ENCODE measurements around the gene MKLN1. TPM values are rescaled to one million over a fixed set of nuclear protein-coding genes. Genes with fewer than 3 reads are reported as not detected.

Gene MKLN1
- total RNA-seq, 2 donors from 2014 or later: 44.9 to 49.6 TPM

DNA sequence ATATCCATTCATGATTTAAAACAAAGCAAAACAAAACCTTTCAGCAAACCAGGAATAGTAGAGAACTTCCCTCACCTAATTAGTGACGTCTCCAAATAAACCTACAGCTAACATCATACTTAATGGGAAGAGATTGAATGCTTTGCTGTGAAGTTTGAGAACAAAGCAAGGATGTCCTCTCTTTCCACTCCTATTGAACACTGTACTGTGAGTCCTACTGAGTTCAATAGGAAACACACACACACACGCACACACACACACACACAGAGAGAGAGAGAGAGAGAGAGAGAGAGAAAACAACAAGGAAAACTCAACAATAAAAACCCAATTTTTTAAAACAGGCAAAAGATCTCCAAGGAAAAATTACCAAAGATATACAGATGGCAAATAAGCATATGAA is 196.4 kb downstream of the MKLN1 start:
- Mint-ChIP-seq H3K4me3 (no peak overlapping the region), H3K4me1 (ENCODE audit: low read depth) (peaks cover 19% of the 10 kb centered on the region), H3K27ac (no peak overlapping the region), H3K9me3 (no peaks in the 10 kb centered on the region), H3K36me3 (ENCODE audit: insufficient read depth in 2 of 2) (peaks cover 0 to 2% of the 10 kb centered on the region in 2 donors), H3K27me3 (ENCODE audit: low read depth) (peaks cover 7% of the 10 kb centered on the region)
- no peak for ATAC-seq (replicated peaks in 1 of 2)
- no peak for DNase-seq

DNA sequence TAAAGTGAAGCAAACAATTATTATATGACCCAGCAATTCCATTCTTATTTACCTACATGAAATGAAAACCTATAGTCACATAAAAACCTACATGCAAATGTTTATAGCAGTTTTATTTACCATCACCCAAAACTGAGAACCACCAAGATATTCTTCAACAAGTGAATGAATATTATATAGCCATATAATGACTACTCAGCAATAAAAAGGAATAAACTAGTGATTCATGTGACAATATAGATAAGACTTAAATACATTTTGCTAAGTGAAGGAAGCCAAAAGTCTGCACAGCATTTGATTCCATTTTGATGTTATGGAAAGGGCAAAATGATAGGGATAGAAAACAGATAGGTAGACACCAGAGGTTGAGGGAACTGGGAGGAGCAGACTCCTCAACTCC is 197.0 kb downstream of the MKLN1 start:
- Mint-ChIP-seq H3K4me1 (ENCODE audit: low read depth) (peaks cover 19% of the 10 kb centered on the region), H3K9me3 (no peaks in the 10 kb centered on the region), H3K36me3 (ENCODE audit: insufficient read depth in 2 of 2) (peaks cover 0 to 2% of the 10 kb centered on the region in 2 donors), H3K27me3 (ENCODE audit: low read depth) (peaks cover 7% of the 10 kb centered on the region), H3K27ac (no peak overlapping the region), H3K4me3 (no peak overlapping the region)
- DNase-seq (no peak), ATAC-seq (replicated peaks in 1 of 2) (no peak)

DNA sequence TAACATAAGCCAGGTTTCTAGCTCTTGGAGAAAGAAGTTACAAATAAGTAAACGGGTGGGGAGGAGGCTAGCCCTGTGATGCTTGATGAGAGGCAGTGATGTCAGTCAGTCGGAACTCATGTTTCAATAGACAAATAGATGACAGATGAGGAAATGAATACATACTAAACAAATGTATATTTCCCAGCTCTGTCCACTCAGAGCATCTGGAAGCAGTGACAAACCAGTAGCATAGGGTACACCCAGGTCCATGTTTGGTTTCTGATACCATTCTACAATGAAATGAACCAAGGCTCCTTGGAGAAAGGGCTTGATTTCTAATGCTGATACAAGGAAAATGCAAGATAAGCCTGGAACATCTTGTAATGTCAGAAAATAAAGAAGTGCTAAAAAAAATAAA is 198.1 kb downstream of the MKLN1 start:
- Mint-ChIP-seq H3K27ac (no peak overlapping the region), H3K27me3 (ENCODE audit: low read depth) (peaks cover 7% of the 10 kb centered on the region), H3K4me1 (ENCODE audit: low read depth) (peaks cover 19% of the 10 kb centered on the region), H3K36me3 (ENCODE audit: insufficient read depth in 2 of 2) (peaks cover 0 to 2% of the 10 kb centered on the region in 2 donors), H3K4me3 (no peak overlapping the region), H3K9me3 (no peaks in the 10 kb centered on the region)
- no peak for DNase-seq
- ATAC-seq (replicated peaks in 1 of 2): no peak

DNA sequence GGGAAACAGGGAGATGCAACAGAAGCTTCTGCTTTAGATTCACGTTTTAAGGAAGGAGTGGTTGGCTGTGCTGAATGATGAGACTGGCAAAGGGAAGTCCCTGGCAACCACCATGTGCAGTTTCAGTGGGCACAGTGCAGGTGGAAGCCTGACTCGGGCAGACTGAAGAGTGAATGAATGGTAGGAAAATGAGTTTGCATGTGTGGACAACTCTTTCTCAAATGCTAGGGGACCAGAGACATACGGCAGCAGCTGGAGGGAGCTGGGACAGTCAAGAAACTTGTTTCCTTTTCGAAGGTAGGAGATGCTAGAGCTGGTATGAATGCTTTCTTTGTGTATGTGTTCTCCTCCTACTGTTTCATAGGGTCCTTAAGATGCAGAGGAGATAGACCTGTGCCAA is 199.8 kb downstream of the MKLN1 start:
- peaks cover 0 to 2% of the 10 kb centered on the region in 2 donors for H3K36me3 Mint-ChIP-seq (ENCODE audit: insufficient read depth in 2 of 2)
- DNase-seq (no peak), ATAC-seq (replicated peaks in 1 of 2) (peak; percentile 33 to 39)
- H3K27ac Mint-ChIP-seq: no peak overlapping the region
- peaks cover 7% of the 10 kb centered on the region for H3K27me3 Mint-ChIP-seq (ENCODE audit: low read depth)
- H3K4me1 Mint-ChIP-seq (ENCODE audit: low read depth): peaks cover 14% of the 10 kb centered on the region
- no peak overlapping the region for H3K4me3 Mint-ChIP-seq
- no peaks in the 10 kb centered on the region for H3K9me3 Mint-ChIP-seq

DNA sequence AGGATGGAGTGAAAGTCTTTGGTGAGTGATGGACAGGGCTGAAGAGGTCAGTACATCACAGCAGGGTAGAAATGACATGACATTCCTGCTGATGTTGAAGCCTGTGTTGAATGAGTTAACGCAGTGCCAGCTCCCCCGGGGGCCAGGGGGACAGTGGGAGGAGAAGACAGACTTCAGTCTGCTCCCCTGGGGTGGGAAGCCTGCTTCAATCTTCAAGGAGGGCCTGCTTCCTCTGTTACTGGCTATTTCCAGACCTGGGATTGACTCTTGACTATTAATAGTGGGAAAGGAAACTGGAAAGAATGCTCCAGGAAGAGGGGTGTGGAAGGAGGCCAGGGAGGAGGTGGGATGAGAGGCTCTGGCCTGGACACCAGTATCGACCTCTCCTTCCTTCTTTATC is 201.5 kb downstream of the MKLN1 start:
- ATAC-seq (replicated peaks in 1 of 2) (no peak), DNase-seq (no peak)
- H3K4me1 Mint-ChIP-seq (ENCODE audit: low read depth): peaks cover 7% of the 10 kb centered on the region
- H3K36me3 Mint-ChIP-seq (ENCODE audit: insufficient read depth in 2 of 2): no peaks in the 10 kb centered on the region
- no peaks in the 10 kb centered on the region for H3K9me3 Mint-ChIP-seq
- H3K4me3 Mint-ChIP-seq: no peak overlapping the region
- no peak overlapping the region for H3K27ac Mint-ChIP-seq
- peaks cover 7% of the 10 kb centered on the region for H3K27me3 Mint-ChIP-seq (ENCODE audit: low read depth)

DNA sequence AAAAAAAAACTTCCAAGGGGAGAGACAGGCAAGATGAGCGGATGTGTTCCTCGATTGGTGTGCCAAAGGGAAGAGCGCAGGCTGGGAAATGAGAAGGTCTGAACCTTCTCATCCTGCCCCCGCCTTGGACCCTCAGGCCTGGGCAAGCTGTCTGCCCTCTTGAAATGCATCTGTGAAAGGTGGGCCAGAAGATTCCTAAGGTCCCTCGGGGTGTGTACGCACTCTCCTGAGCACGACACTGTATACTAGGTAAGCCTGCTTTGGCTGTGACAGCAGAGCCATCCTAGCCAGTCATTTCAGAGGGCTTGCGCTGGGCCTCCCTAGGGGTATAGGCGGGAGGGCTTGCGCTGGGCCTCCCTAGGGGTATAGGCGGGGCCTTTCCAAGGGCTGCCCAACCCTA is 201.9 kb downstream of the MKLN1 start:
- Mint-ChIP-seq H3K4me1 (ENCODE audit: low read depth) (peaks cover 7% of the 10 kb centered on the region), H3K27ac (no peak overlapping the region), H3K4me3 (no peak overlapping the region), H3K27me3 (ENCODE audit: low read depth) (peaks cover 7% of the 10 kb centered on the region), H3K36me3 (ENCODE audit: insufficient read depth in 2 of 2) (no peaks in the 10 kb centered on the region), H3K9me3 (no peaks in the 10 kb centered on the region)
- ATAC-seq (replicated peaks in 1 of 2) (no peak), DNase-seq (no peak)

DNA sequence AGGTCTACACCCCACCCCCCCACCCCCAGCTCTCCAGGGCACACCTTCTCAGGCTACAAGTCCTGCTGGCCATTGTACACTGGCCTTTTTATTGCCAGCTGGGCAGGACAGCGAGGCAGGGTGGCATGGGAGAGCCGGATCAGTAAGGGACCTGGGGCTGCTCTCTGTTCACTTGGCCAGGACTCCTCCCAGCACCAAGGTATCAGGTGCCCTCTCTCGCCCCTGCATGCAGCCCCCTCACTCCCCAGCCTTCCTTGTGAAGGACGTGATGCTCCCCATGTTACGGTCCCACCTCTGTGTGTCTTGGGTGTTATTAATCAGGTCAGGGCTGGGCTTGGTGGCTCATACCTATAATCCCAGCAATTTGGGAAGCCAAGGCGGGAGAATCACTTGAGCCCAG is 202.5 kb downstream of the MKLN1 start:
- H3K4me1 Mint-ChIP-seq (ENCODE audit: low read depth): peaks cover 7% of the 10 kb centered on the region
- H3K4me3 Mint-ChIP-seq: no peak overlapping the region

DNA sequence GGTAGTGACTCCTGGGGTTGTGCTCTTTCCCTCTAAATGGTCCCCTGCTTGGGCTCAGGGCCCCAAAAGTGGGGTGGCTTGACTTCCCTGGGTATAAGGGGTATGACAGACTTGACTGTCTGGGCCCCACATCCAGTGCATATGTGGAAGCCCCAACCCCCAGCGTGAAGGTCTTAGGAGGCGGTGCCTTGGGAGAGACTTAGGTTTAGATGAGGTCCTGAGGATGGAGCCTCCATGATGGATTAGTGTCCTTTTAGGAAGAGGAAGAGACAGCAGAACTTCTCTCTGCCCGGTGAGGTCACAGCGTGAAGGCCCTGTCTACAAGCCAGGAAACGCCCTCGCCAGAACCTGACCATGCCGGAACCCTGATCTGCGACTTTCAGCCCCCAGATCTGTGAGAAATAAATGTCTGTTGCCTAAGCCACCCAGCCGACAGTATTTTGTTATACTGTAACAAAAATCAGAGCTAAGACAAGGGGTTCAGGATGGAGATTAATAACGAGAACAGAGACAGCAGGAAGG is 205.0 kb downstream of the MKLN1 start:
- no peaks in the 10 kb centered on the region for H3K4me1 Mint-ChIP-seq (ENCODE audit: low read depth)
- H3K4me3 Mint-ChIP-seq: no peak overlapping the region
- H3K27me3 Mint-ChIP-seq (ENCODE audit: low read depth): peaks cover 7% of the 10 kb centered on the region
- H3K9me3 Mint-ChIP-seq: no peaks in the 10 kb centered on the region
- ATAC-seq (replicated peaks in 1 of 2) (no peak), DNase-seq (no peak)
- H3K27ac Mint-ChIP-seq: no peak overlapping the region
- no peaks in the 10 kb centered on the region for H3K36me3 Mint-ChIP-seq (ENCODE audit: insufficient read depth in 2 of 2)

More for the DNA sequence above, 202.5 kb downstream of the MKLN1 start:
- Mint-ChIP-seq H3K27ac (no peak overlapping the region), H3K9me3 (no peaks in the 10 kb centered on the region), H3K27me3 (ENCODE audit: low read depth) (peaks cover 7% of the 10 kb centered on the region), H3K36me3 (ENCODE audit: insufficient read depth in 2 of 2) (no peaks in the 10 kb centered on the region)
- ATAC-seq (replicated peaks in 1 of 2) (no peak), DNase-seq (no peak)

DNA sequence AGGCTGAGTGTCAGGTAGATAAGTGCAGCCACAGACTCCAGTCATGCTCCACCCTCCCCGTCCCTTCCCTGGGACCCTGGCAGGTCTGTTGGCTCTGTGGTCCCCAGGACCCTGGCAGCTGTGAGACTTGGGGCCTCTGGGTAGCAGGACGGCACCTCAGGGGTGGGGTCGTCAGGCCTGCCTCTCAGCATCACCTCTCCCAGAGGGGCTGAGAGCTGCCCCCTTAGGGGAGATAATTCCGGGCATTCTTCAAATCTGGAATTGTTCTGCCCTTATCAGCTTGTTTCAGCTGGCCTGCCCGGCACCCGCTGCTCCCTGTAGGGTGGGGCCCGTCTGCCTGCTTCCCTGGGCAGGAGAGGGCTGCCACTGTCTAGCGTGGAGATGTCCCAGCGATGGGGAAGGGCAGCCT is 205.5 kb downstream of the MKLN1 start:
- Mint-ChIP-seq H3K9me3 (no peaks in the 10 kb centered on the region), H3K36me3 (ENCODE audit: insufficient read depth in 2 of 2) (no peaks in the 10 kb centered on the region), H3K27me3 (ENCODE audit: low read depth) (peaks cover 7% of the 10 kb centered on the region), H3K4me1 (ENCODE audit: low read depth) (no peaks in the 10 kb centered on the region), H3K27ac (no peak overlapping the region), H3K4me3 (no peak overlapping the region)
- ATAC-seq (replicated peaks in 1 of 2): no peak
- no peak for DNase-seq

DNA sequence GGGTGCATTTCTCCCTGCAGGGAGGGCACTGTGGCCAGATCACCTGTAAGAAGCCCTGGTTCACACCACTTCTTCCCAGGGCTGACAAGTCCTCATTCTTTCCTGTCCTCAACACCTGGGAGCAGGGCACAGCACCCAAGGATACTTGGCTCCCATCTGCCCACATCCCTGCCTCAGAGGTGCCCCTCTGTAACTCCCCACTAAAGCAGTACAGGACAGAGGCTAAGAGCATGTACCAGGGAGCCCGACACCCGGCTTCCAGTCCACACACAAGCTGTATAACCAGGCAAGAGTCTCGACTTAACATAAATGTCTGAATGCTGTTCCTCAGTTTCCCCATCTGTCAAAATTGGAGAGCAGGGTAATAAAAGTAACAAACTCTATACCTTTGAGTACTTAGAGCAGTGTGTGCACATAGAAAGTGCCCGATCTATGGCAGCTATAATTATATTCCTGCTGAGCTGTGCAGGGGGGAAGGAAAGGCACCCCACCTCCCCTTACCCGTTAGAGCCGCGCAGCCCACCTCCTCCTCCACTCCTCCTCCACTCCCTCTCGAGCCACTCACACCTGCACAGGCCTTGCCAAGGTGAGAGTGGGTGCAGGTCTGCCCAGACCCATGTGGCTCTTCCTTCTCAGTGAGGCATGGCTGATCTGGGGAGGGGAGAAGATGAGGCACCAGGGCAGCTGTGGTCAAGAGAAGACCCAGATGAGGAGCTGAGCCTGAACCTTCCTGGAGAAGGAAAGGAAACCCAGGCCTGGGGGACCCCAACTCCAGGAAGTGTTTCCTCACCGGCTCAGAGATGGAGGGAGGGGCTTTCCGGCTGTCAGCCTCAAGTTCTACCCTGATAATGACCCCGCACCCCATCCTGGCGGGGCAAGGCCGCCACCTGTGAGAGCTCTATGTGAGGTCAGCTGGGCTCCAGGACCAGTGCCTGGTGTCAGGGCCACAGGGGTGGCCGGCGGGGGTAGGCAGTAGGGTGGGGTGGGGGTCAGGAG is 206.2 kb downstream of the MKLN1 start:
- no peak for DNase-seq
- H3K4me3 Mint-ChIP-seq: no peak overlapping the region
- H3K4me1 Mint-ChIP-seq (ENCODE audit: low read depth): no peaks in the 10 kb centered on the region
- H3K27me3 Mint-ChIP-seq (ENCODE audit: low read depth): peaks cover 2% of the 10 kb centered on the region
- H3K27ac Mint-ChIP-seq: no peak overlapping the region
- H3K36me3 Mint-ChIP-seq (ENCODE audit: insufficient read depth in 2 of 2): no peaks in the 10 kb centered on the region
- no peaks in the 10 kb centered on the region for H3K9me3 Mint-ChIP-seq
- no peak for ATAC-seq (replicated peaks in 1 of 2)

DNA sequence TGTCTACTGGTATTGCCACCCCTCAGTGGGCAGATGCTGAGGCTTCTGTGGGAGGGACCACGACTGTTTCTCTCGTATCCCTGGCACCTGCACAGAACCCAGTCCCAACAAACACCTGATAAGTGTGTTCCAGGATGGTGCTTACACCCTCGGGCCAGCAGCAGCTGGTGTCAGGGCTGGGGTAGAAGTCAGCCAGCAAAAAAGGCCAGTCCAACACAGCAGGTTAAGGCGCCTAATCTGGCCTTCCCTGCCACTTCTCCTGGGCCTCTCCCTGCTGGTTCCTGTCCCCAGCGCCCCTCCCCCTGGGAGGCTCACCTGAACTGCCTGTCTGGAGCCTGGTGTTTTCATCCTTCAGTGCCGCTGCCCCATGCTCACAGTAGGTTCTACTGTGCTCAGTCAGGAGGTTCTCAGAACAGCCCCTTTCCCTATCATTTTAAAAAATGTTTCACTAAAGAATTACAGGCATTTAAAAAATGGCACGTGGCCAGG is 208.7 kb downstream of the MKLN1 start:
- no peak overlapping the region for H3K27ac Mint-ChIP-seq
- H3K27me3 Mint-ChIP-seq (ENCODE audit: low read depth): no peaks in the 10 kb centered on the region
- no peak for DNase-seq
- no peaks in the 10 kb centered on the region for H3K36me3 Mint-ChIP-seq (ENCODE audit: insufficient read depth in 2 of 2)
- H3K9me3 Mint-ChIP-seq: no peaks in the 10 kb centered on the region
- H3K4me1 Mint-ChIP-seq (ENCODE audit: low read depth): no peaks in the 10 kb centered on the region
- no peak for ATAC-seq (replicated peaks in 1 of 2)
- H3K4me3 Mint-ChIP-seq: no peak overlapping the region

DNA sequence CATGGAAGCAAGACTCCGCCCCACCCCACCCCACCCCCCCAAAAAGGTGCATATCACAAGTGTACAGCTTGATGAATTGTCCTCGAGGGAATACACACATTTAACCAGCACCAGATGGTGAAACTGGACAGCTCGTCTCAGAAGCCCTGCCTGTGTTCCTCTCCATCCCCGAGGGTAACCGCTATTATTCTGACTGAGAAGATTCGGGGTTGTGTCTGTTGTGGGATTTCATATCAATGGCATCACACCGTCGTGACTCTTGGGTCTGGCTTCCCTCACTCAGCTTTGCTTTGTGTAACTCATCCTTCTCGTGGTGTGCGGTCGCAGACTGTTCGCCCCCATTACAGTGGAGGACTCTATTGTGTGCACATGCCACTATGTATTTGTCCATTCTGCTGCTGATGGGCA is 209.9 kb downstream of the MKLN1 start:
- no peaks in the 10 kb centered on the region for H3K9me3 Mint-ChIP-seq
- no peak overlapping the region for H3K27ac Mint-ChIP-seq
- H3K4me1 Mint-ChIP-seq (ENCODE audit: low read depth): no peaks in the 10 kb centered on the region
- H3K27me3 Mint-ChIP-seq (ENCODE audit: low read depth): no peaks in the 10 kb centered on the region
- no peak for ATAC-seq (replicated peaks in 1 of 2)
- no peak for DNase-seq
- H3K4me3 Mint-ChIP-seq: no peak overlapping the region
- H3K36me3 Mint-ChIP-seq (ENCODE audit: insufficient read depth in 2 of 2): no peaks in the 10 kb centered on the region

DNA sequence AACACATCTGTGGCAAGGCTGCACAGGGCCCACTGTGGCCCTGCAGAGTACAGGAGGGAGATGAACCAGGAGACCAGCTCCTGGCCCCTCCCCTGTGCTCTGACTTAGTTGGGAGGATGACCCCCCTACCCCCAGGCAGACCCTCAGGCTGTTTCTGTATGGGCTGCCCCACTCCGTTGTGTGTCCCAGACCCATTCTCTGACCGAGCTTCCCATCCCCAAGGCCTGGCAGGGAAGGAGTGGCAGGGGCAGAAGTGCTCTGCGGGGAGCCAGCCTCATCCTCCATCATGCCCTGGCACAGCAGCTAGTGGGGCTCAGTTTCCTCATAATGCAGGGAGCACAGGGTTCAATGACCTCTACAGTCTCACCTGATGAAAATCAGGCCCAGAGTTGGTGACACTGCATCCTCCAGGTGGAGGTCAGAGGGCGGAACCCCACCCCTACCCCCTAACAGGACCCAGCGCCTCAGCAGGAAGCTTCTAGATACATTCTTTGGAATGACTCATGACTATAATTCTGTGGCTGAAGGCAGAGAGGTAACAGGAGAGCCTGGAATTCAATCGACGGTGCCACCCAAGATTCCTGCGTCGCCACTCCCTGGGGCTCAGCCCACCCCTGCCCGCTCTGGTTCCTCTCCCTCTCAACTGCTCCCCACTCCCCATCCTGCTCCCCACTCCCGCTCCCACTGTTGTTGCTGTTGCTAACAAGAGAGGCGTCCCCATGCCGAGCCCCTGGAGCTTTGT is 210.6 kb downstream of the MKLN1 start:
- Mint-ChIP-seq H3K27me3 (ENCODE audit: low read depth) (no peaks in the 10 kb centered on the region), H3K4me3 (no peak overlapping the region), H3K4me1 (ENCODE audit: low read depth) (no peaks in the 10 kb centered on the region), H3K27ac (no peak overlapping the region), H3K9me3 (no peaks in the 10 kb centered on the region), H3K36me3 (ENCODE audit: insufficient read depth in 2 of 2) (no peaks in the 10 kb centered on the region)
- ATAC-seq (replicated peaks in 1 of 2) (no peak), DNase-seq (no peak)

Measured in activated T-cell treated with anti-CD3 and anti-CD28 coated beads, Interleukin-2, amount 50 U/mL, for 72 hours (primary cell).